Fibroblast of lung (primary cell): ENCODE results near the gene ZDHHC4. TPM values are rescaled to one million over a fixed set of nuclear protein-coding genes. Genes with fewer than 3 reads are reported as not detected.

ENCODE experiments used
- DNase-seq, 2 donors: peaks; one replicate each; pipeline versions ENCODE4 v3.0.0 to v3.0.0-alpha.2; 2010; ENCODE audit warnings: low read depth in 2 of 2
- H2AFZ ChIP-seq: 2 replicates; pipeline ENCODE4 v1.5.1; 2012; ENCODE audit warnings: low read length, control low read depth, inconsistent platforms
- H3K27ac ChIP-seq: 2 replicates; pipeline ENCODE4 v1.5.1; 2011; ENCODE audit warnings: low read length, control low read depth; ENCODE audit not compliant: insufficient read depth
- H3K27me3 ChIP-seq: 2 replicates; pipeline ENCODE4 v1.5.1; 2011; ENCODE audit warnings: mild to moderate bottlenecking, low read length; ENCODE audit not compliant: control insufficient read depth, insufficient read depth
- H3K36me3 ChIP-seq: 2 replicates; pipeline ENCODE4 v1.5.1; 2011; ENCODE audit warnings: low read length; ENCODE audit not compliant: control insufficient read depth, insufficient read depth
- H3K4me1 ChIP-seq: 2 replicates; pipeline ENCODE4 v1.5.1; 2011; ENCODE audit warnings: low read length; ENCODE audit not compliant: control insufficient read depth, insufficient read depth; ENCODE audit errors: extremely low read depth
- H3K4me2 ChIP-seq: 2 replicates; pipeline ENCODE4 v1.5.1; 2011; ENCODE audit warnings: low read length, control low read depth; ENCODE audit not compliant: insufficient read depth; ENCODE audit errors: extremely low read depth
- H3K4me3 ChIP-seq, 4 experiments: fragments of 200-600 bp in 1 of 4; sonication (generic) in 1 of 4; replicated peaks in 1 of 4; 2 replicates each; pipeline ENCODE4 v1.5.1; 2011 to 2016; ENCODE audit warnings: low read length in 4 of 4, low read depth in 3 of 4, mild to moderate bottlenecking in 3 of 4, control low read depth in 2 of 4, inconsistent platforms in 1 of 4, mixed read lengths in 1 of 4; ENCODE audit not compliant: insufficient read depth in 1 of 4; ENCODE audit errors: control extremely low read depth in 1 of 4
- H3K79me2 ChIP-seq: 2 replicates; pipeline ENCODE4 v1.5.1; 2012; ENCODE audit warnings: mild to moderate bottlenecking, low read length, inconsistent platforms; ENCODE audit not compliant: control insufficient read depth, insufficient read depth
- H3K9ac ChIP-seq: 2 replicates; pipeline ENCODE4 v1.5.1; 2011; ENCODE audit warnings: mild to moderate bottlenecking, low read length, control low read depth; ENCODE audit not compliant: insufficient read depth
- H3K9me3 ChIP-seq: 2 replicates; pipeline ENCODE4 v1.5.1; 2012; ENCODE audit warnings: low read depth, low read length; ENCODE audit not compliant: control insufficient read depth, insufficient read depth
- H4K20me1 ChIP-seq: 2 replicates; pipeline ENCODE4 v1.5.1; 2011; ENCODE audit warnings: low read length; ENCODE audit not compliant: control insufficient read depth, insufficient read depth; ENCODE audit errors: extremely low read depth
- CTCF ChIP-seq, 2 donors: IDR thresholded peaks in 1 of 2; conservative IDR thresholded peaks in 1 of 2; 1 replicate in 1 of 2; 2 replicates in 1 of 2; pipeline ENCODE4 v1.5.1; 2011 to 2012; ENCODE audit warnings: low read length in 2 of 2, control low read depth in 1 of 2, inconsistent platforms in 1 of 2, low read depth in 1 of 2, mild to moderate bottlenecking in 1 of 2
- EZH2 ChIP-seq: IDR thresholded peaks from 2 replicates; pipeline ENCODE4 v1.5.1; 2012; ENCODE audit warnings: low read length, control low read depth, mild to moderate bottlenecking; ENCODE audit errors: missing control alignments
- polyA minus RNA-seq: library from RNA; depleted of rRNA, polyadenylated mRNA; stranded (reverse); fragments of >200 nt; gene quantifications from 2 replicates; pipeline ENCODE4 v1.2.3, GENCODE V29; 2011; ENCODE audit warnings: low replicate concordance
- polyA plus RNA-seq, 2 donors: library from polyadenylated mRNA; depleted of rRNA in 1 of 2; stranded (reverse) in 1 of 2; unstranded in 1 of 2; fragments of >200 nt; gene quantifications; 2 replicates each; pipeline ENCODE4 v1.2.1, GENCODE V29; 2011 to 2012; ENCODE audit warnings: missing spikeins in 1 of 2
- total RNA-seq: library from RNA; depleted of rRNA; stranded (reverse); fragments of >200 nt; gene quantifications from 2 replicates; pipeline ENCODE4 v1.2.1, GENCODE V29; 2014

The ZDHHC4 gene
- total RNA-seq = 65.2 and 72.7 TPM in 2 replicates
- 67.7 and 89.5 TPM in 2 replicates for polyA plus RNA-seq
- polyA plus RNA-seq (2012) = 45.9 and 49.4 TPM in 2 replicates
- polyA minus RNA-seq = 109 and 136 TPM in 2 replicates

DNA sequence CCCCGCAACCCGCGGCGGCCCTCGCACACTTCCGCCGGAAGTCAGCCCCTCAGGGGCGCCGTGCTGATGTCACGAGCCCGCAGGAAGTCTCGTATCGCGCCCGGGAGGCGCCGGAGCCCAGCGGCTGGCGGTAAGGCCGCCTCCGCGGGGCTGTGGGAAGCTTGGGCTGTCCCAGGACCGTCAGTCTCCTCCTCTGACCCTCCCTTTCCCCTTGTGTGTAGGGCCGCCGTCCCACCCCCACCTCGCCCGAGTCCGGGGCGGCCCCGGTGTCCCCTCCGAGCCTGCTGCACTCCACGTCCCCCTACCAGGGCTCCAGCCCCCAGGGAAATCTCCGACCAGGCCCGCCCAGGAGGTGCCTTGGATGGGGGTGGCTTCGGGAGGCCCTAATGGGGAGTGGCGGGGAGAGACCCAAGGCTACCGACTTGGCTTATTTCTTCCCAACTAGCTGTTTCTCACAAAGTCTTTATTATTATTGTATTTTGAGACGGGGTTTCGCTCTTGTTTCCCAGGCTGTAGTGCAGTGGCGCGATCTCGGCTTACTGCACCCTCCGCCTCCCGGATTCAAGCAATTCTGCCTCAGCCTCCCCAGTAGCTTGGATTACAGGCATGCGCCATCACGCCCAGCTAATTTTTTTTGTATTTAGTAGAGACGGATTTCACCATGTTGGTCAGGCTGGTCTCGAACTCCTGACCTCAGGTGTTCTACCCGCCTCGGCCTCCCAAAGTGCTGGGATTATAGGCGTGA lies at the start of gene ZDHHC4:
Gene ZDHHC4, plus strand, starts transcription at position 86 of the 745 bp plus-strand sequence. CDS start 3,108 bp downstream, outside the sequence.
- H3K27me3 ChIP-seq = no peaks in the 10 kb centered on the region
- peak within 1 kb of the TSS; percentile 73 for H2AFZ ChIP-seq
- no peaks in the 10 kb centered on the region for H3K4me1 ChIP-seq
- DNase-seq = peak; percentile 85 to 89
- H3K9me3 ChIP-seq = no peaks in the 10 kb centered on the region
- peak within 1 kb of the TSS; percentile 90 for H3K9ac ChIP-seq
- no peaks in the 10 kb centered on the region for H3K79me2 ChIP-seq
- peak within 1 kb of the TSS; percentile 70 to 87 (median 80) for H3K4me3 ChIP-seq
- no peak for TF ChIP-seq EZH2
- TF ChIP-seq CTCF (conservative IDR thresholded peaks at IDR 0.05 in 1 of 2, IDR thresholded peaks at IDR 0.05 in 1 of 2; ENCODE audit: low read depth in 1 of 2, low read length in 2 of 2) = no peak
- peak within 1 kb of the TSS; percentile 93 for H3K27ac ChIP-seq
- H3K4me2 ChIP-seq = peak within 1 kb of the TSS; percentile 77
- H3K36me3 ChIP-seq = no peaks in the 10 kb centered on the region
- H4K20me1 ChIP-seq = no peaks in the 10 kb centered on the region

DNA sequence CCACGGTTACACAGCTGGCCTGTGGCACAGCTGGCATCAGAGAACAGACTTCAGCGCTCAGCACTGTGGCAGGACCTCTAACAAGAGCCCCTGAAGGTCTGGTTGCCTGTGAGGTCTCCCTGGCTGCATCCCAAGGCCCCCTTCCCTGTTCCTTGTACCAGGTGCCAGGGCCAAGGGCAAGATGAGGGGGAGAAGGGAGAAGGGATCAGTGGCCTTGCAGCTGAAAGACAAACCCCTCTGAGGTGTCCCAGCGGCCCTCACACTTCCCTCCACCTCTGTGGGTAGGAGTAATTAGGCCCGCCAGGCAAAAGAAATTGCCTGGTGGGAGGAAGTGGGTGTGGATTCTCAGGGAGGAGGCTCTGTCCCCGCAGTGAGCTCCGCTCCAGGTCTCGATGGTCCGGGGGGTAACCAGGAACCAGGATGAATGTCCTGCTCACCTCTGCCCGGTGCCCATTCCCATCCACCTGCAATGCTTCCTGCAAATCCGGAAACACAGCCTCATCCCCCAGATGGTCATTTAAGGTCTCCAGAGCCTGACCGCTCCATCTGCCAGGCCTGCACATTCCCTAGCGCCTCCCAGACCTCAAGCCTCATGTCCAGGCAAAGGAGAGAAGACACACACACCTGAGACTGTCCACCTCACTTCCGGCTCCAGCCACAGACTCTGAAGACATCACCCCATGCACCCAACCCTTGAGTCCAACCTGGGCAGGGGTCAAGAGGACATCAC lies 48.7 kb upstream of the ZDHHC4 start:
- Histone ChIP-seq H3K9ac (no peak overlapping the region), H3K4me1 (no peaks in the 10 kb centered on the region), H3K27me3 (peaks cover 25% of the 10 kb centered on the region), H4K20me1 (no peaks in the 10 kb centered on the region), H3K4me2 (no peak overlapping the region), H3K36me3 (no peaks in the 10 kb centered on the region), H3K9me3 (no peaks in the 10 kb centered on the region), H3K27ac (no peak overlapping the region), H3K79me2 (no peaks in the 10 kb centered on the region), H3K4me3 (no peak overlapping the region), H2AFZ (no peak overlapping the region)
- TF ChIP-seq EZH2 (no peak), CTCF (conservative IDR thresholded peaks at IDR 0.05 in 1 of 2, IDR thresholded peaks at IDR 0.05 in 1 of 2; ENCODE audit: low read depth in 1 of 2, low read length in 2 of 2) (no peak)
- DNase-seq = no peak

- Histone ChIP-seq H3K4me2 (no peak overlapping the region), H3K27me3 (peaks cover 25% of the 10 kb centered on the region), H3K36me3 (no peaks in the 10 kb centered on the region), H3K27ac (no peak overlapping the region), H2AFZ (no peak overlapping the region), H3K79me2 (no peaks in the 10 kb centered on the region), H3K4me1 (no peaks in the 10 kb centered on the region), H3K9me3 (no peaks in the 10 kb centered on the region), H4K20me1 (no peaks in the 10 kb centered on the region), H3K9ac (no peak overlapping the region), H3K4me3 (no peak overlapping the region)
- DNase-seq = no peak
- no peak for TF ChIP-seq EZH2
- TF ChIP-seq CTCF (conservative IDR thresholded peaks at IDR 0.05 in 1 of 2, IDR thresholded peaks at IDR 0.05 in 1 of 2; ENCODE audit: low read depth in 1 of 2, low read length in 2 of 2) = no peak
Observed at GRCh38 chr7:6529643-6530042, 47.6 kb upstream of the ZDHHC4 start.
